GM10248 (cell line): Measurements from ENCODE around the gene SIRPB2.
A peak's percentile ranks its signal among the peaks of the same experiment; 100 is the strongest.

Experiments used
- CTCF ChIA-PET: fragments of 300-600 bp; sonication (Branson Sonifier 250); formaldehyde crosslinking; extraction: SDS; loops from one replicate; lab custom pipeline; 2021; ENCODE audit warnings: antibody characterized with exemption; lab: Yijun Ruan, JAX
- POLR2A ChIA-PET: fragments of 350-650 bp; sonication (Branson Sonifier 250); formaldehyde crosslinking; extraction: SDS; loops from one replicate; lab custom pipeline; 2020; ENCODE audit warnings: antibody characterized with exemption; lab: Yijun Ruan, JAX
- DNase-seq: peaks from one replicate; pipeline ENCODE4 v3.0.0; 2012; ENCODE audit errors: extremely low spot score
- TF ChIP-seq, protein P1 (sequence below): IDR thresholded peaks from 2 replicates; pipeline ENCODE4 v1.5.1; 2012; ENCODE audit warnings: mild to moderate bottlenecking, low read depth; ENCODE audit errors: extremely low read depth, missing control alignments, control extremely low read depth

SIRPB2 gene

DNA sequence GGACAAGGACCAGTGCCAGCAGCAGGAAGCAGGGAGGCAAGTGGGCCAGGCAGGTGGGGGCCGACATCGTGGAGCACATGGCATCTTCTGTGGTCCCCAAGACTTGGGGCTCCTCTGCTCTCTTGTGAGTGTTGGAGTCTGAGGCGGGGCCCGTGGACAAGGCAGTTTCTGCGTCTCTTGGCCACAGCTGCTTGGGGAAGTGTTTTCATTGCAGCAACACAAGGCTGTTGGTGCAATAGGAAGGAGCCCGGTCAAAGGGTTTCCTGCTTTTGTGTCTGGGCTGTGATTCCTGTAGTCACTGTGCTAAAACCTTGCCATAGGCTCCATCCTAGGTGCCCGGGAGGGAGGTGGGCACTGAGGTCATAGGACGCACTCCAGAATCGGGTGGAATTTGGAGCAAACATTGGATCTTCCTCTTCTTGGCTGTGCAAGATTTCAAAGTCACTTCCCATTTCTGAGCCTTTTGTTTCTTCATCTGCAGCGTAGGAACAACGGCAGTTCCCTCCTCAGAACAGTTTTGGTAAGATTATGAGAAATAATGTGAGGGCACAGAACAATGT, at the start of gene SIRPB2:
TSS of gene SIRPB2 (minus strand) at position 140 of the 560 bp plus-strand sequence. CDS start at position 79, 61 bp downstream.
- CTCF ChIA-PET, result interaction anchor here (2.8 kb wide), 1 partner anchor 12 kb away, joined by 18 read pairs; no protein-coding TSS in a partner anchor
- POLR2A ChIA-PET, result no interaction called here
- no peak for DNase-seq
- TF ChIP-seq, protein P1, sequence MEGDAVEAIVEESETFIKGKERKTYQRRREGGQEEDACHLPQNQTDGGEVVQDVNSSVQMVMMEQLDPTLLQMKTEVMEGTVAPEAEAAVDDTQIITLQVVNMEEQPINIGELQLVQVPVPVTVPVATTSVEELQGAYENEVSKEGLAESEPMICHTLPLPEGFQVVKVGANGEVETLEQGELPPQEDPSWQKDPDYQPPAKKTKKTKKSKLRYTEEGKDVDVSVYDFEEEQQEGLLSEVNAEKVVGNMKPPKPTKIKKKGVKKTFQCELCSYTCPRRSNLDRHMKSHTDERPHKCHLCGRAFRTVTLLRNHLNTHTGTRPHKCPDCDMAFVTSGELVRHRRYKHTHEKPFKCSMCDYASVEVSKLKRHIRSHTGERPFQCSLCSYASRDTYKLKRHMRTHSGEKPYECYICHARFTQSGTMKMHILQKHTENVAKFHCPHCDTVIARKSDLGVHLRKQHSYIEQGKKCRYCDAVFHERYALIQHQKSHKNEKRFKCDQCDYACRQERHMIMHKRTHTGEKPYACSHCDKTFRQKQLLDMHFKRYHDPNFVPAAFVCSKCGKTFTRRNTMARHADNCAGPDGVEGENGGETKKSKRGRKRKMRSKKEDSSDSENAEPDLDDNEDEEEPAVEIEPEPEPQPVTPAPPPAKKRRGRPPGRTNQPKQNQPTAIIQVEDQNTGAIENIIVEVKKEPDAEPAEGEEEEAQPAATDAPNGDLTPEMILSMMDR, result no peak

GRCh38 chr20:1539816-1540419, 48.7 kb upstream of the SIRPB2 start:
- ChIA-PET CTCF (no interaction called here), POLR2A (no interaction called here)
- TF ChIP-seq, protein P1, result no peak
- no peak for DNase-seq

- CTCF ChIA-PET, result interaction anchor here (0.9 to 1.3 kb wide), 2 partner anchors 11 to 193 kb away, joined by 3 to 5 read pairs; no protein-coding TSS in a partner anchor
- DNase-seq, result no peak
- TF ChIP-seq, protein P1, result no peak
- POLR2A ChIA-PET, result no interaction called here
These were observed 47.4 kb upstream of the SIRPB2 start for GRCh38 chr20:1538655-1539054.

DNA sequence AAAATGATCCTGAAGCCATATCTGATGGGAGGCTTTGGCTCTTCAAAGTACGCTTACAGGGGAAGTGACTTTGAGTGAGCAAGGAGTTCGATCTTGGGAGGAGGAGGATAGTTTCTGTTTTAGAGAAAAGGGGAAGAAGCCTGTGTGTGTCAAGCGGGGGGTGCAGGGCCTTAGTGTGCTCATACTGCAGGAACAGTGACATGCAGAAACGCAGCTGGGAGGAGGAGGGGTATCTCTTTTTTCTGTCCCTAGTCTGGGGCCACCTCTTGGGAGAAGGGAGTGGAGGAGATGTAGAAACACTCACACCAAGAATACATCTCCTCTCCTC, 46.5 kb upstream of the SIRPB2 start:
- ChIA-PET CTCF (interaction anchor here (0.6 to 1.3 kb wide), 4 partner anchors 10 to 194 kb away, joined by 3 to 5 read pairs (median 3); no protein-coding TSS in a partner anchor), POLR2A (no interaction called here)
- TF ChIP-seq, protein P1, result no peak
- DNase-seq, result peak; percentile 54

DNA sequence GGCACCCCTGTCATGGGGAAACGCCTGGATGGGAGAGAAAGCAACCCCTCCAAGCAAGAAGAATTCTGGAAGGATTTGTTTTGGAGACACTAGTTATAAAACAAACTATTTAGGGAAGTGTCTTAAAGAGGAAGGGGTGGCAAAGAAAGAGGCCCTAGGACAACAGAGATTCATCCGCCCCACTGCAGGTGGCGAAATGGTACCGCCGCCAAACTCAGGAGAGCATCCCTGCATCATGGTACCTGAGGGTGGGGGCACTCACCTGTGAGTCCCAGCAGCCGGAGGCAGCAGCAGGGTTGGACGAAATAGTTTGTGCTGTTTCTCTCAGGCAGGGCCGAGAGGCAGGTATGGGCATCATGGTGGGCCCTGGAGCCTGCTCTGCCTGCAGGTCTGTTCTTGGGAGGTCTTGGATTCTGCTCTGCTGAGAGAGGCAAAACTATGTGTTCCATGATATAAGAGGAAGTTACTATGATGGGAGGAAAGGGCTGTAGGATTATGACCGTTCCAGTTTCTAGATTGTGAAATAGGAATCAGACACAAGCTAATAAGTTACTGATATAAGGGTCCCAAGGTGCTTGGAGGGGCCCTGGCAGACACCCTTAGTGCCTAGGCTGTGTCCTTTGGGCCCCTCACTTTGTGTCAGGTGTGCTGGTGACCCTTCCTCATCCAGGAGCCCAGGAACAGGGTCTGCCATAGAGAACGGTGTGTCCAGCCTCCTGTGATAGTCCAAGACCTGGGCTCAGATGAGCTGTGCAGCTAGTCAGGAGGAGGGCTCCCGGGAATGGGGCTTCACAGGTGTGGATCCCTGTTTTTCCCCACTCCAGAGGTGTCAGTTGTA, 45.9 kb upstream of the SIRPB2 start:
- CTCF ChIA-PET, result interaction anchor here (0.7 to 1.3 kb wide), 2 partner anchors 9 to 80 kb away, joined by 3 to 5 read pairs; no protein-coding TSS in a partner anchor
- DNase-seq, result no peak
- POLR2A ChIA-PET, result no interaction called here
- TF ChIP-seq, protein P1, result no peak

- TF ChIP-seq, protein P1, result no peak
- ChIA-PET CTCF (interaction anchor here (1.1 kb wide), 1 partner anchor 27 kb away, joined by 3 read pairs; no protein-coding TSS in a partner anchor), POLR2A (no interaction called here)
- DNase-seq, result peak; percentile 71
These were observed 44.4 kb upstream of the SIRPB2 start for GRCh38 chr20:1535420-1536175.
